ENCODE data around the gene MEX3D.
"Not testable (repeated sequence)": the region's sequence is repeated elsewhere in the genome, so short reads cannot be mapped to it uniquely, and the experiment has no call there.

DNA sequence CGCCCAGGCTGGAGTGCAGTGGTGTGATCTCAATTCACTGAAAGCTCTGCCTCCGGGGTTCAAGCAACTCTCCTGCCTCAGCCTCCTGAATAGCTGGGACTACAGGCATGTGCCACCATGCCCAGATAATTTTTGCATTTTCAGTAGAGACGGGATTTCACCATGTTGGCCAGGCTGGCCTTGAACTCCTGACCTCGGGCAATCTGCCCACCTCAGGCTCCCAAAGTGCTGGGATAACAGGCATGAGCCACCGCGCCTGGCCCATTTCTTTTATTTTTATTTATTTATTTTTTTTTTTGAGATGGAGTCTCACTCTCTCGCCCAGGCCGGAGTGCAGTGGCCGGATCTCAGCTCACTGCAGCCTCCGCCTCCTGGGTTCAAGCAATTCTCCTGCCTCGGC lies 28.4 kb downstream of the MEX3D start:
- TF ChIP-seq, protein P1, sequence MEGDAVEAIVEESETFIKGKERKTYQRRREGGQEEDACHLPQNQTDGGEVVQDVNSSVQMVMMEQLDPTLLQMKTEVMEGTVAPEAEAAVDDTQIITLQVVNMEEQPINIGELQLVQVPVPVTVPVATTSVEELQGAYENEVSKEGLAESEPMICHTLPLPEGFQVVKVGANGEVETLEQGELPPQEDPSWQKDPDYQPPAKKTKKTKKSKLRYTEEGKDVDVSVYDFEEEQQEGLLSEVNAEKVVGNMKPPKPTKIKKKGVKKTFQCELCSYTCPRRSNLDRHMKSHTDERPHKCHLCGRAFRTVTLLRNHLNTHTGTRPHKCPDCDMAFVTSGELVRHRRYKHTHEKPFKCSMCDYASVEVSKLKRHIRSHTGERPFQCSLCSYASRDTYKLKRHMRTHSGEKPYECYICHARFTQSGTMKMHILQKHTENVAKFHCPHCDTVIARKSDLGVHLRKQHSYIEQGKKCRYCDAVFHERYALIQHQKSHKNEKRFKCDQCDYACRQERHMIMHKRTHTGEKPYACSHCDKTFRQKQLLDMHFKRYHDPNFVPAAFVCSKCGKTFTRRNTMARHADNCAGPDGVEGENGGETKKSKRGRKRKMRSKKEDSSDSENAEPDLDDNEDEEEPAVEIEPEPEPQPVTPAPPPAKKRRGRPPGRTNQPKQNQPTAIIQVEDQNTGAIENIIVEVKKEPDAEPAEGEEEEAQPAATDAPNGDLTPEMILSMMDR (IDR thresholded peaks at IDR 0.05) = not testable (repeated sequence)
- TF ChIP-seq POLR2A (IDR thresholded peaks at IDR 0.05) = not testable (repeated sequence)

Measured in body of pancreas (tissue), 4 donors.